Measurements from ENCODE around the gene HS6ST1. TPM values are rescaled to one million over a fixed set of nuclear protein-coding genes. Genes with fewer than 3 reads are reported as not detected.

The HS6ST1 gene
- total and polyA plus RNA-seq, 2 of the 4 experiments (the other 2 are of a cell fraction) = 29.9 to 36.9 TPM

DNA sequence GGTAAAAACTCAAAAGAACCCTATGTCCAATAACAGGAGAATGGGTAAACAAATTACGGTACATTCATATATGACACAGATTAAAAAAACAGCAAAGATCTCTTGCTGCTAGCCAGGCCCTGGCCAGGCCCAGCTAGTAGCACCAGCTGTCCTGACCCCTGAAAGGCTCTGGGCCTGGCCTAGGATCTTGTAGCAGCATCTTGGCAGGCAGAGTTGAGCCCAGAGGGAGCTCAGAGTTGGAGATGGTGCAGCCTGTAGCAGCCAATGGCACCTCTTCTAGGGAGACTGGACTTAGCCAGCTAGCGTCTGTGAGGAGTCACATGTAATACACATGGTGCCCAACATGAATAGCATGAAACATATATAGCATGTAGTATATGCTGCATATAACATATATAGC, 69.1 kb downstream of the HS6ST1 start:
- Histone ChIP-seq H2BK20ac (ENCODE audit: low read depth, low read length) (no peak overlapping the region), H4K91ac (ENCODE audit: insufficient read depth, low read depth, low read length) (no peak overlapping the region), H3K27me3 (ENCODE audit: control insufficient read depth, insufficient read depth, low read length) (no peaks in the 10 kb centered on the region), H3K27ac (ENCODE audit: insufficient read depth, low read length) (no peak overlapping the region), H3K4ac (ENCODE audit: low read depth, low read length) (no peak overlapping the region), H3K18ac (ENCODE audit: low read depth, low read length) (no peak overlapping the region), H3K14ac (replicated peaks; ENCODE audit: low read depth, low read length) (no peak overlapping the region), H2AFZ (replicated peaks; ENCODE audit: low read length, poor library complexity) (no peak overlapping the region), H4K8ac (ENCODE audit: low read depth in 2 of 2, low read length in 2 of 2) (no peak overlapping the region), H3K4me3 (ENCODE audit: insufficient read depth, low read depth, low read length) (no peak overlapping the region), H3K9ac (ENCODE audit: low read depth, low read length) (no peak overlapping the region), H3K9me3 (ENCODE audit: control insufficient read depth, insufficient read depth, low read length) (no peaks in the 10 kb centered on the region), H2BK15ac (ENCODE audit: low read depth, low read length) (no peak overlapping the region), H3K56ac (ENCODE audit: extremely low read depth, insufficient read depth, low read length) (no peak overlapping the region), H3K36me3 (ENCODE audit: control insufficient read depth, insufficient read depth, low read length) (no peaks in the 10 kb centered on the region), H3K4me2 (ENCODE audit: low read depth, low read length) (no peak overlapping the region), H3K4me1 (ENCODE audit: control insufficient read depth, insufficient read depth, low read length) (no peaks in the 10 kb centered on the region), H3K23ac (ENCODE audit: low read depth, low read length) (no peak overlapping the region), H4K5ac (ENCODE audit: low read depth, low read length) (no peak overlapping the region), H2BK5ac (ENCODE audit: low read depth, low read length, poor library complexity, severe bottlenecking) (no peak overlapping the region), H2BK120ac (ENCODE audit: low read depth, low read length) (no peak overlapping the region), H4K20me1 (ENCODE audit: insufficient read depth, low read length) (no peaks in the 10 kb centered on the region), H3K79me1 (ENCODE audit: low read depth in 1 of 2, low read length in 2 of 2) (no peaks in the 10 kb centered on the region), H2AK5ac (ENCODE audit: low read depth, low read length) (no peak overlapping the region), H2AK9ac (replicated peaks; ENCODE audit: low read depth, low read length, poor library complexity) (no peak overlapping the region), H3K9me1 (ENCODE audit: insufficient read depth, low read length) (no peaks in the 10 kb centered on the region)
- BruUV-seq (replicated peaks) = no TSS peak
- ATAC-seq (ENCODE audit: low read depth) = no peak
- in situ Hi-C loops (cut with MboI; ENCODE audit: low sequenced_read_pairs) = no loop called here
- no peak for DNase-seq
- intact Hi-C loops (cut with micrococcal nuclease) = no loop called here
- WGBS, 2 experiments (ENCODE audit: extremely low coverage in 2 of 2, insufficient read length in 1 of 2) = no CpG with 5 or more reads among the region's 2 CpGs
- dilution Hi-C loops (cut with HindIII; ENCODE audit: low sequenced_read_pairs, unreplicated experiment) = no loop called here
- TF ChIP-seq RAD21 (IDR thresholded peaks at IDR 0.05; ENCODE audit: low read length) (no peak), CEBPB (IDR thresholded peaks at IDR 0.05; ENCODE audit: low read depth, low read length) (no peak), FOS (IDR thresholded peaks at IDR 0.05; ENCODE audit: low read depth, low read length) (no peak), RFX5 (IDR thresholded peaks at IDR 0.05; ENCODE audit: low read depth, low read length) (no peak), BHLHE40 (IDR thresholded peaks at IDR 0.05; ENCODE audit: low read depth, low read length) (no peak), POLR2A (IDR thresholded peaks at IDR 0.05; ENCODE audit: low read depth, low read length) (no peak), MAZ (IDR thresholded peaks at IDR 0.05; ENCODE audit: borderline replicate concordance, low read depth, low read length) (no peak)
- ChIA-PET POLR2A (ENCODE audit: unreplicated experiment) (no interaction called here), CTCF (no interaction called here)

Data from IMR-90 (cell line).